HG03558 (cell line): ENCODE results near the gene KEAP1.
"Not testable (repeated sequence)": the region's sequence is repeated elsewhere in the genome, so short reads cannot be mapped to it uniquely, and the experiment has no call there.

Experiments used
- ATAC-seq: cut with Tn5 transposase; IDR thresholded peaks from one replicate; pipeline ENCODE4 v1.9.1; 2021; ENCODE audit warnings: moderate number of reproducible peaks; ENCODE audit not compliant: unreplicated experiment; ENCODE audit errors: extremely low read depth

Gene KEAP1

GRCh38 chr19:10503002-10503789 lies at the start of gene KEAP1:
TSS of gene KEAP1 (minus strand) at chr19:10503356. CDS start at chr19:10500033, 3,323 bp downstream.
- no peak for ATAC-seq

- no peak for ATAC-seq
Measured at GRCh38 chr19:10552510-10553053, 49.4 kb upstream of the KEAP1 start.

DNA sequence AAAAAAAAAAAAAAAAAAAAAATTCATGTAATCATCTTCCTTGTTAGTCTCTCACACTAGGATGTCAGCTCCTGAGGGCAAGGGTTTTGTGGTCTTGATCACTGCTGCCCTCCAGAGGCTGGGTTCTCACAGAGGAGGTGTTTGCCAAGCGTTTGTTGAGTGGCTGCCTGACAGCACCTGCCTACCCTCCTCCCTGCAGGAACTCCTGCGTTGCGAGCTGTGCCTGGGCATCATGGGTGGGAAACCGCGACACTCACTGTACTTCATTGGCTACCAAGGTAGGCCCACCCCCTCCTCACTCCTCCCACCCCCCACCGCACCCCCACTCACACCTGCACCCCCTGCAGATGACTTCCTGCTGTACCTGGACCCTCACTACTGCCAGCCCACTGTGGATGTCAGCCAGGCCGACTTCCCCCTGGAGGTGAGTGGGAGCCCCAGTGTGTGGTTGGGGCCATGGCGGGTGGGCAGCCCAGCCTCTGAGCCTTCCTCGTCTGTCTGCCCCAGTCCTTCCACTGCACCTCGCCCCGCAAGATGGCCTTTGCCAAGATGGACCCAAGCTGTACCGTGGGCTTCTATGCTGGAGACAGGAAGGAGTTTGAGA lies 48.6 kb upstream of the KEAP1 start:
- no peak for ATAC-seq

DNA sequence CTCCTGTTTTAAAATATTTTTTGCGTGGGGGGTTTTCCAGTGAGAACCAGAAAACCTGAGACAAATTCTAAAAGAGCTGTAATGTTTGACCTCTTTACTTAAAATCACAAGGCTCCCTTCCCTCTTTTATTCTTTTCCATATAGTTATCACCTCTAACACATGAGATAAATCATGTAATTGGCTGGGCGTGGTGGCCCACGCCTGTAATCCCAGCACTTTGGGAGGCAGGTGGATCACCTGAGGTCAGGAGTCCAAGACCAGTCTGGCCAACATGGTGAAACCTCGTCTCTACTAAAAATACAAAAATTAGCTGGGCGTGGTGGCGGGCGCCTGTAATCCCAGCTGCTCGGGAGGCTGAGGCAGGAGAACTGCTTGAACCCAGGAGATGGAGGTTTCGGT lies 47.9 kb upstream of the KEAP1 start:
- ATAC-seq: not testable (repeated sequence)

- no peak for ATAC-seq
Measured at GRCh38 chr19:10550336-10550735, 47.2 kb upstream of the KEAP1 start.

DNA sequence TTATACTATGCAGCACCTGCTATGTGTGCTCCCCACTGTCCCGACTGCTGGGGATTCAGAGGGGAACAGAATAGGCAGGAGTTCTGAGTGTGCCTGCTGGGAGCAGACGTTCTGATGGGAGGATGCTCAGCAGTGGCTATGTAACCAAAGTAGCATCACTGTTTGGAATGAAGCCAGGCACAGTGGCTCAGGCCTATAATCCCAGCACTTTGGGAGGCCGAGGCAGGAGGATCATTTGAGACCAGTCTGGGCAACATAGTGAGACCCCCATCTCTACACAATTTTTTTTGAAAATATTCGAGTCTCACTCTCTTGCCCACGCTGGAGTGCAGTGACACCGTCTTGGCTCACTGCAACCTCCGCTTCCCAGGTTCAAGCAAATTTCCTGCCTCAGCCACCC lies 46.6 kb upstream of the KEAP1 start:
- ATAC-seq: no peak

DNA sequence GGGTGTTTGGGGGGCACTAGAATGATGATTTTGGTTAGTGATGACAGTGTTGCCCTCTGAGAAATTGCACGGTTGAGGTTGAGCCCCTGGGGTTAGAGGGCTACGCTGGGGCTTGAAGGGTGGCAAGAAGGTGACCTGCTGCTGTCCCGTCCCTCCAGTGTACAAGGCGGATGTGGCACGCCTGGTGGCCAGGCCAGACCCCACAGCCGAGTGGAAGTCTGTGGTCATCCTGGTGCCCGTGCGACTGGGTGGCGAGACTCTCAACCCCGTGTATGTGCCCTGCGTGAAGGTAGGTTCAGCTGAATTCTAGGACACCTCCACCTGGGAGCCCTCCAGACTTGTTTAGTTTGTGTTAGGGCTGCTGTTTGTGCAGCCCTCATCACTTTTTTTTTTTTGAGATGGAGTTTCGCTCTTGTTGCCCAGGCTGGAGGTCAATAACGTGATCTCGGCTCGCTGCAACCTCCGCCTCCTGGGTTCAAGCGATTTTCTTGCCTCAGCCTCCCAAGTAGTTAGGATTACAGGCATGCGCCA lies 45.7 kb upstream of the KEAP1 start:
- no peak for ATAC-seq

- no peak for ATAC-seq
Measured at GRCh38 chr19:10546817-10547216, 43.7 kb upstream of the KEAP1 start.

GRCh38 chr19:10544753-10545251 lies 41.6 kb upstream of the KEAP1 start:
- ATAC-seq: no peak

DNA sequence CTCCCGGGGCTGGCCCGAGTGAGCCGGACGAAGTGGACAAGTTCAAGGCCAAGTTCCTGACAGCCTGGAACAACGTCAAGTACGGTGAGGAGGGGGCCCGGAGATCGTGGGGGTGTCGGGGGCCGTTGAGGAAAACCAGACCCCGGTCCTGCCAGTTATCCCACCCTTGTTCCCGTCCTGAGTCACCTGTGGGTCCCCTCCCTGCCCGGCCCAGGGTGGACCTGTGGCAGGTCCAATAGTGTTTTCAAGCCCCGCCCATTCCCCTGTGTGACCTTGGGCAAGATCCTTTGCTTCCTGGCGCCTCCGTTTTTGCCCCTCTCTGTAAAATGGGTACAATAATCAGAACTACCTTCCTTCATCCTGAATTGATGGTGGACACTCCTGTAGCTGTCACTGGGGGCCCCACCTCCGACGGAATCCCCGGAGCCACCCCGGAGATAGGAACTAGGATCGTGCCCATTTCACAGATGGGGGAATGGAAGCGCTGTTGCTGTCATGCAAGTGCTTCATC lies 41.1 kb upstream of the KEAP1 start:
- ATAC-seq: no peak

DNA sequence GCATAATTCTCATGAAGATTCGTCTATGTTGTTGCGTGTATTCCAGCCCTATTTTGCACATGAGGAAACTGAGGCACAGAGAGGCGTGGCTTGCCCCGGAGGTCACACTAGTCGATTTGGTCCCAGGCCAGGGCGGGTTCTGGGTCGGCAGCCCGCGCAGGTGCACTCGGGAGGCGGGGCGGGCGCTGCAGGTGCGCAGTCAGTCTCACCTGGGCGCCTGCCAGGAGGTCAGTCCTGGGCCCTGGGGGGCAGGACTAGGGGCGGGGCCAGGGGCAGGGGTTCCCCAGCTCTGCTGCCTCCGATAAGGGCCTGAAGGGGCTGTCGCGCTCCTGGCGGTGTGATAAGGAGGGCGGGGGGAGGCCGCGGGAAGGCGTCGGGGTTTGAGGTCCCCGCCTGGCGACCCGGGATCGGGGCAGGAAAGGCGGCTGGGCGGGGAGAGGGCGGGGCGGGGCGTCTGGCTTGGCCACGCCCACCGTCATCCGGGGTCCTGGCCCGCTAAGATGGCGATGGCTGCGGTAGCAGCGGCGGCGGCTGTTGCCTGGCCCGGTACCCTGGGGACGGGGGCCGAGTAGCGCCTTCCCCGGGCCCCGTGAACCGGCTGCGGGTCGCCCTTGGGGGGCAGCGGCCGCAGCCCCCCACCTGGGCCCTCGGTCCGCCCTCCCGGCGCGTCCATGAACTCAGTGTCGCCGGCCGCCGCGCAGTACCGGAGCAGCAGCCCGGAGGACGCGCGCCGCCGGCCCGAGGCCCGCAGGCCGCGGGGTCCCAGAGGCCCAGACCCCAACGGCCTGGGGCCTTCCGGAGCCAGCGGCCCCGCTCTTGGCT lies 40.5 kb upstream of the KEAP1 start, which contains the start of gene ATG4D:
ATG4D (plus strand) TSS at position 485 of the 822 bp plus-strand sequence; CDS start at position 672, 187 bp downstream.
- ATAC-seq: no peak

DNA sequence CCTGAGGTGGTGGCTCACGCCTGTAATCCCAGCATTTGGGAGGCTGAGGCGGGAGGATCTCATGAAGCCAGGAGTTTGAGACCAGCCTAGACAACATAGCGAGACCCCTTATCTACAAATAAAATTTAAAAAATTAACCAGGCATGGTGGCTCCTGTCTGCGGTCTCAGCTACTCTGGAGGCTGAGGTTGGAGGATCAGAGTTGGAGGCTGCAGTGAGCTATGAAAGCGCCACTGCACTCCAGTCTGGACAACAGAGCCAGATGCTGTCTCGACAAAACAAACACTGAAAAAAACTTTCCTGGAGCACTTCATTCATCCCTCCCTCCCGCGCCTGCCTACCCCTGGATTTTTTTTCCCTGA lies 39.9 kb upstream of the KEAP1 start:
- ATAC-seq: no peak

DNA sequence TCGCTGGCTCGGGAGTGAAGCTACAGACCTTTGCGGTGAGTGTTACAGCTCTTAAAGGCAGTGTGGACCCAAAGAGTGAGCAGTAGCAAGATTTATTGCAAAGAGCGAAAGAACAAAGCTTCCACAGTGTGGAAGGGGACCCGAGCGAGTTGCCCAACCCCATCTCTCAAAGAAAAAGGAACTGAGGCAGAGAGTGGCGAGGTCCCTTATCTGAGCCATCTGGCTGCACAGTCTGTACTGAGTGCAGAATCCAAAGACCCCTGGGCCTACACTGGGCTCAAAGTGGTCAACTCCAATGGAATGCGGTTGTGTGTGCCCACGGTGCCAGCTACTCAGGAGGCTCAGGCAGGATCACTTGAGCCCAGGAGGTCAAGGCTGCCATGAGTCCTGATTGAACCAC lies 35.9 kb upstream of the KEAP1 start:
- not testable (repeated sequence) for ATAC-seq

DNA sequence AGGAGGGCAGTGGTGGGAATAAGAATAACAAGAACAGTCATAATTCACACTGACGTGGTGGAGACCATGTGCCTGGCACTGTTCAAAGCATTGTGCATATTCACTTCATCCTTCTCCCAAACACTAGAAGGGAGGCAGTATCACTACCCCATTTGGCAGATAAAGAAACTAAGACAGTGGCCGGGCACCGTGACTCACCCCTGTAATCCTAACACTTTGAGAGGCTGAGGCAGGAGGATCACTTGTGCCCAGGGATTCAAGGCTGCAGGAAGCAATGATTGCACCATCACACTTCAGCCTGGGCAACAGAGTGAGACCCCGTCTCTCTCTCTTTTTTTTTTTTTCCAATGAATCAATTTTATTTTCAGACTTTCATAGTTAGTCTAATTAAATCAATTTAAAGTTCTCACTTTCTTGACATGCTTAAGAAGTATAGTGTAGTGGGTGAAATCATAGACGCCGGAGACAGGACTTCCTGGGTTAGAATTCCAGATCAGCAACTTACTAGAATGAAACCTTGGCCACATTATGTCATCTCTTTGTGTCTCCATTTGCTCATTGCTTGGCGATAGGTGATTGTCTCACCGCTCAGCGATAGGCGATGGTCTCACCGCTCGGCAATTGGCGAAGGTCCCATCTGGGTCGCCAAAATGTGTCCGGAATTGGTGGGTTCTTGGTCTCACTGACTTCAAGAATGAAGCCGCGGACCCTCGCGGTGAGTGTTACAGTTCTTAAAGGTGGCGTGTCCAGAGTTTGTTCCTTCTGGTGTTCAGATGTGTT lies 35.2 kb upstream of the KEAP1 start:
- no peak for ATAC-seq

DNA sequence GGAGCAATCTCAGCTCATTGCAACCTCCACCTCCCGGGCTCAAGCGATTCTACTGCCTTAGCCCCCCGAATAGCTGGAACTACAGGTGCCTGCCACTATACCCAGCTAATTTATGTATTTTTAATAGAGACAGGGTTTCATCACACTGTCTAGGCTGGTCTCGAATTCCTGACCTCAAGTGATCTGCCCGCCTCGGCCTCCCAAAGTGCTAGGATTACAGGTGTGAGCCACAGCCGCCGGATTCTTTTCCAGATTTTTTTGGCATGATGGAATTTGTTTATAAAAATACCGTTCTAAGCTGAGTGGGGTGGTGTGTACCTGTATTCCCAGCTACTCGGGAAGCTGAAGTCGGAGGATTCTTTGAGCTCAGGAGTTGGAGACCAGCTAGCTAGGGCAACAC lies 34.5 kb upstream of the KEAP1 start:
- no peak for ATAC-seq

DNA sequence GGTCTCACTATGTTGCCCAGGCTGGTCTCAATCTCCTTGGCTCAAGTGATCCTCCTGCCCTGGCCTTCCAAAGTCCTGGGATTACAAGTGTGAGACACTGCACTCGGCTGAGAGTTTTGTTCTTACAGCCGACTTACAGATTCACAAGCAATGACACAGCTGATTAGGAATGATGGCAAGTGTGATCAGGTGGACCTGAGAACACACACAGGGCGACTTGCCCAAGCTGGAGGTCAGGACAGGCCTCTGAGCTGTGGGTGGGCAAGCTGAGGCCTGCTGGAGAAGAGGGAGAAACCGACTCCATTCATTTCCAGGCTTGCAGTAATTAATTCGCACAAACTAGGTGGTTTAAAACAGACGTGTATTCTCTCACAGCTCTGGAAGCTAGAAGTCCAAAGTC lies 32.5 kb upstream of the KEAP1 start:
- no peak for ATAC-seq

- no peak for ATAC-seq
Measured at GRCh38 chr19:10533646-10534386, 30.7 kb upstream of the KEAP1 start.

DNA sequence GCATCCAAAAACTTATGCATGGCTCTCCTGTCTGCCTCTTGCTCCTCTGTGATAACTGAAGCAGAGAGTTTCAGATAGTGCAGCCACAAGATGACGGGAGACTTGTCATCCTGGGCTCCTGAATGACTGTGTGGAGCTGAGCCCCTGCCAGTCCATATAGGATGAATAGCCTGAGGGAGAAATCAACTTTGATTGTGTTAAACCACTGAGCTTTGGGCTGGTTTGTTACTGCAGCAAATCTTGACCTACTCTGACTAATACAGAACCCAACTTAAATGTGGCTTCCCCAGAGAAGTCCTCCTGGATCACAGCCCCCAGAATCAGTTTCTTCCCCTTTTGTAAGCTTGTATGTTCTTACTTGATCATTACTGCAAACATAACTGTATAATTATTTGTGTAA lies 29.3 kb upstream of the KEAP1 start:
- ATAC-seq: no peak

GRCh38 chr19:10526887-10527286 lies 23.7 kb upstream of the KEAP1 start:
- not testable (repeated sequence) for ATAC-seq
